IPS DF 19.7 (cell line): ENCODE data around the gene ALKBH2.

Experiments used
- DNase-seq: peaks from one replicate; pipeline ENCODE4 v3.0.0-alpha.2; 2013; ENCODE audit warnings: low read depth, low spot score

Gene ALKBH2

DNA sequence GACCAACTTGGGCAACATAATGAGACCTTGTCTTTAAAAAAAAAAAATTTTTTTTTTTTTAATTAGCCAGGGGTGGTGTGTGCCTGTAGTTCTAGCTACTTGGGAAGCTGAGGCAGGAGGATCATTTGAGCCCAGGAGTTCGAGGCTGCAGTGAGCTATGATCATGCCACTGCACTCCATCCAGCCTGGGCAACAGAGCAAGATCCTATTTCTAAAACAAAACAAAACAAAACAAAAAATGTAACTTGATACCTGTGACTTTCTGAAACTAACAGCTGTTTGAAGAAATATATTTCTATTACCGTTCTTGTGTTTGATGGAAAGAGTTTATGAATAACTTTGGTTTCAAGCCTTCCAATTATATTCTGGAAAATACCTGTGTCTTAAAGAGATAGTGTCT lies 21.4 kb upstream of the ALKBH2 start:
- DNase-seq, result no peak

- no peak for DNase-seq
These were observed 20.5 kb upstream of the ALKBH2 start for GRCh38 chr12:109113661-109114321.

GRCh38 chr12:109112720-109113465 lies 19.6 kb upstream of the ALKBH2 start:
- DNase-seq, result no peak

DNA sequence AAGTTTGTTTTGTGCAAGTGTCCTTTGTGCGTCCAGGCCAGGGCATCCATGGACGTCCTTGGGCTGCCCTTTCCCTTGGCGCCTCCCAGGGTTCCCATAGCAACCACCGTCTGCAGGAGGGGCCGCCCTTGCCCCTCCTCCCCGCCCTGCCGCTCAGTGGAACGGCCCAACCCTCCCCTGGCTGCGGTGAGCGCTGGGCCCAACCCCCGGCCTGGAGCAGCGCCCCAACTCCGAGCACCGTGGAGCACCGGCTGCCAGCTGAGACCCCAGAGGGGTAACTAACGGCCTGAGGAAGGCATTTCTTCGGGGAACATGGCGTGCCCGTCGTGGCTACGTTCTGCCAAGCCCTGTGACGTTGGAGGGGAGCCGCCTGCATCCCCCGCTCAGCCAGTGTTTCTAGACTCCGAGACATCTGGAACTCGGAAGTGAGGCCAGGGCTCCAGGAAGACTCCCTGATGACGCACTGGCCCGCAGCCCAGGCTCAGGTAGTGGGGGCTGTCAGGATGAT lies 17.8 kb upstream of the ALKBH2 start:
- DNase-seq, result peak; percentile 42

- no peak for DNase-seq
These were observed 16.6 kb upstream of the ALKBH2 start for GRCh38 chr12:109109746-109110350.

DNA sequence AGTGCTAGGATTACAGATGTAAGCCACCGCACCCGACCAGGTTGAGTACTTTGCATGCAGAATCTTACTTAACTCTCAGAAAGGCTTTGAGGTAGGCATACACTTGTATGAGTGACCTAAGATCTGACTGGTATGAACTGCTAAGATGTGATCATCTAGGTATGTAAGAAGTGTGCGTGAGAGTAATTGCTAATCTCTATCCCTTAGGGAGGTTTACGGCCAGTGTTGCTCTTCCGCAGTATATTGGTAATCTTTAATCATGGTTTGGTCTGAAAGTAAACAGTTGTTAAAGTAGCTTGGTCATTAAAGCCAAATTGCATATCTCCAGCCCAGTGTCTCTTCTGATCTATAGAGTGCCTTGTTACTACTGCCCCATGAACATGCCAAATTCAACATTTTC lies 11.9 kb upstream of the ALKBH2 start:
- no peak for DNase-seq

- no peak for DNase-seq
These were observed 9.2 kb upstream of the ALKBH2 start for GRCh38 chr12:109102491-109102890.

DNA sequence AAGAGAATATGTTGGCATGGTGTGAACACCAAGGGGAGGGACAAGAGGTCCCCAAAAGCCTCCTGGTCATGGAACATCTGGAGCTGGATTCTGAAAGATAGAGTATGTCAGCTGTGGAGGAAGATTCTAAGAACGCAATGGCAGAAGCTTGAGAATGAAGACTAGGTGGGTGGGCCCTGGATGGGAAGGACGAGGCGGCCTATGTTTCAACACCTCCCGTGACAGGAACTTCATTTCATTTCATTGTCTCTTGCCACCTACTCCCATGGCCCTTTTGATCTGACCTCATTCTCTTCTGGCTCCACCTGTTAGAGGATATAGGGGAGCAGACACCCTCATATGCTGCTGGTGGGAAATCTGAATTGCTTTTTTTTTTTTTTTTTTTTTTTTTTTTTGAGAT lies 7.5 kb upstream of the ALKBH2 start:
- DNase-seq, result no peak

- DNase-seq, result no peak
These were observed 6.3 kb upstream of the ALKBH2 start for GRCh38 chr12:109099431-109100020.

GRCh38 chr12:109098651-109099050 lies 5.4 kb upstream of the ALKBH2 start:
- DNase-seq, result no peak

DNA sequence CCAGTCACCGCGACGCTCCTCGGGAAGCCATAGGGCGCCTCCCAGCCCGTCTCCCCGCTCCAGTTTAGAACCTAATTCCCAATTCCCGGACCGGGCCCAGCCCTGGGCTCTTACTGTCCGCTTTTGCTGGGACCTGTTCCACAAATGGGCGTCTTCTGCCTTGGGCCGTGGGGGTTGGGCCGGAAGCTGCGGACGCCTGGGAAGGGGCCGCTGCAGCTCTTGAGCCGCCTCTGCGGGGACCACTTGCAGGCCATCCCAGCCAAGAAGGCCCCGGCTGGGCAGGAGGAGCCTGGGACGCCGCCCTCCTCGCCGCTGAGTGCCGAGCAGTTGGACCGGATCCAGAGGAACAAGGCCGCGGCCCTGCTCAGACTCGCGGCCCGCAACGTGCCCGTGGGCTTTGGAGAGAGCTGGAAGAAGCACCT lies 4.9 kb upstream of the ALKBH2 start:
- DNase-seq, result no peak

- no peak for DNase-seq
These were observed 4.3 kb upstream of the ALKBH2 start, which contains the start of gene UNG for GRCh38 chr12:109097435-109098182. TSS of gene UNG (plus strand) at chr12:109097597. CDS start at chr12:109097680, 83 bp downstream.

DNA sequence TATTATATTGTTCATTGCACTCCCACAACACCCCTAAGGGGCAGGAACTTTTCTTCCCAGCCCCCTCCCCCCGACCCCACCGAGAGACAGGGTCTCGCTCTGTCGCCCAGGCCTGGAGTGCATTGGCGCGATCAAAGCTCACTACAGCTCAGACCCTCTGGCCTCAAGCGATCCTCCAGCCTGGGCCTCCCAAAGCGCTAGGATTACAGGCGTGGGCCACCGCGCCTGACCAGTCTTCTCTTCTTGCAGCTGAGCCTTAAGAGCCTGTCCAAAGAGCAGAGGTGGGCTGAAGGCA lies 3.8 kb upstream of the ALKBH2 start:
- DNase-seq, result no peak

DNA sequence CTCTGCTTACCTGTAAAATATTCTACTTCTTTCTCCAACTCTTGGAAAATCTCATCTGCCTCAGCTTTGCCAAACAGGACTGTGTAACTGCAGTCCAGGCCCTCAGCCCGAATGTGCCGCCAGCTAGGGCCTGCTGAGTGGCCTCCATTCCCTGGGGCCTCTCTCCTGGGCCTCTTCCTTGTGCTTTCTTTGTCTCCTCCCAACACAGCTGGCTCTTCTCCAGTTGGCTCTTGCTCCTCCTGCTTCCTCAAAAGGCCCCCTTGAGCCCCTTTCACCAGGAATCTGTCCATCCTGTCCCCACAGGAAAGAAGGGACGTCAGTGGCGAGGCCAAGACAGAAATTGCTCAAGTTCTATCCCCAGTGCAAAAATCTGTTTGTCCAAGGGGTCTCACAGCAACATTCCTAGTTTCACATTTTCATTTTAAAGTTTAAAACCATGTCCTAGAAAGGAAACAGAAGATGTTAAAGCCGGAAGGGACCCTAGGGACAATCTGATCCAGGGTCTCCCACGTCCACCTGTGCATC lies 713 bp downstream of the ALKBH2 start:
- no peak for DNase-seq

GRCh38 chr12:109089683-109090082 lies 3.6 kb downstream of the ALKBH2 start:
- no peak for DNase-seq

GRCh38 chr12:109088818-109089217 lies 4.5 kb downstream of the ALKBH2 start:
- no peak for DNase-seq

- no peak for DNase-seq
These were observed 6.0 kb downstream of the ALKBH2 start for GRCh38 chr12:109087250-109087649.

DNA sequence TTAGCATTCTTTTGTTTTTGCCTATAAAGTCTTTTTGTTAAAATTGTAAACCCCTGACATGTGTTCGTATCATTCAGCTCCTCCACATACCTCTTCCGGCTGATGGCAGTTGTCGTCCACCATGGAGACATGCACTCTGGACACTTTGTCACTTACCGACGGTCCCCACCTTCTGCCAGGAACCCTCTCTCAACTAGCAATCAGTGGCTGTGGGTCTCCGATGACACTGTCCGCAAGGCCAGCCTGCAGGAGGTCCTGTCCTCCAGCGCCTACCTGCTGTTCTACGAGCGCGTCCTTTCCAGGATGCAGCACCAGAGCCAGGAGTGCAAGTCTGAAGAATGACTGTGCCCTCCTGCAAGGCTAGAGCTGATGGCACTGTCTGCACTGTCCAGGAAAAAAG lies 7.7 kb downstream of the ALKBH2 start:
- no peak for DNase-seq

GRCh38 chr12:109084425-109084824 lies 8.8 kb downstream of the ALKBH2 start:
- no peak for DNase-seq

DNA sequence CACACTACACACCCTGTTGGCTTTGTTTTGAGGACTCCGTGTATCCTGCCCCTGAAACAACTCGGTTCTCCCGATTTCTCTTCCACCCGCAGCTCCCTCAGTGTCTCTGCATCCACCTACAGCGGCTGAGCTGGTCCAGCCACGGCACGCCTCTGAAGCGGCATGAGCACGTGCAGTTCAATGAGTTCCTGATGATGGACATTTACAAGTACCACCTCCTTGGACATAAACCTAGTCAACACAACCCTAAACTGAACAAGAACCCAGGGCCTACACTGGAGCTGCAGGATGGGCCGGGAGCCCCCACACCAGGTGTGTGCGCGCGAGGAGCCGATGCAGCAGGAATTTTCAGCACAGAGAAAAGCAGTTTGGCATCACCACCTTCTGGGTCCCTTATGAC lies 10.5 kb downstream of the ALKBH2 start:
- no peak for DNase-seq

DNA sequence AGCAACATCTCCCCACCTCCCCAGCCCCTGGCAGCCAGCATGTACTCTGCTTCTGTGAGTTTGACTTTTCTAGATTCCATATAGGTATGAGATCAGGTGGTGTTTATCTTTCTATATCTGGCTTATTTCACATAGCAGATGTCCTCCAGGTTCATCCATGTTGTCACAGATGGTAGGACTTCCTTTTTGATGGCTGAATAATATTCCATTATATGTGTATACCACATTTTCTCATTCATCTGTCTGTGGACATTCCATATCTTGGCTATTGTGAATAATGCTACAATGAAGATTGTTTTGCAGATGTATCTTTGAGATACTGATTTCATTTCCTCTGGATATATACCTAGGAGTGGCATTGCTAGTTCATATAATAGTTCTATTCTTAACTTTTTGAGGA lies 18.4 kb downstream of the ALKBH2 start:
- DNase-seq, result no peak
